ENCODE measurements around the gene ZNF598.

The ZNF598 gene

DNA sequence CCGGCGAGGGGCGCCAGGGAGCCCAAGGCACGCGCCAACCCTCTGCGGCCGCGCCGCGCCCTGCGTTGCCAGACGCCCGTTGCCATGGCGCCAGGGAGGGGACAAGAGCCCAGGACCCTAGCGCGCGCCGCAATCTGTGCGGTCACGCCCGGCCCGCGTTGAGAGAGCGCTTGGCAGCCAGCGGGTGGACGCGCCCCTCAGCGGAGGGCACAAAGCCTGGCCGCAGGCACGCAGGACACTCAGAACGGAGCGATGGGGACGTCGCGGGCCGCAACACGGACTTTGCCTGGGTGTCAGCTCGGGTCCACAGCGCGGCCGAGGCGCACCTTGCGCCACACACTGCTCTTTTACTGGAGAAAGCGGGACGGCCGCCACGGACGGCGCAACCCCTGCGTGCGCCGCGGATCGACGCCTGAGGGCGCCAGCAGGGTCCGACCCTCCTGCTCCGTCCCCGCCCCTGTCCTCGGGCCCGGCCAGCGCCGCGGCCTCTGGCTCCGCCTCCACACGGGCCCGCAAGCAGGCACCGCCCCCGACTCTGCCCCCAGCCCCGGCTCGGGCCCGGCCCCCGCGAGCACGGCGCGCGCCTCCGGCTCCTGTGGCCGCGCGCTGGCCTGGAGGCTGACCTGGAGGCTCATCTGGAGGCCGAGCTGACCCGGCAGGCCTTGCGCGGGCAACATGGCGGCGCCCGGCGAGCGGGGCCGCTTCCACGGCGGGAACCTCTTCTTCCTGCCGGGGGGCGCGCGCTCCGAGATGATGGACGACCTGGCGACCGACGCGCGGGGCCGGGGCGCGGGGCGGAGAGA, 25.9 kb downstream of the ZNF598 start, which contains the start of gene GFER (continued):
- TF ChIP-seq PATZ1 (tag by site-specific recombination; IDR thresholded peaks at IDR 0.05) (peak; percentile 93), ZFP37 (tag by site-specific recombination; IDR thresholded peaks at IDR 0.05) (peak; percentile 76; the same call in 1 of the 2 replicates), ZNF645 (tag by site-specific recombination; IDR thresholded peaks at IDR 0.05) (no peak), PRDM10 (tag by site-specific recombination; IDR thresholded peaks at IDR 0.05) (peak; percentile 50), ZNF76 (tag by site-specific recombination; IDR thresholded peaks at IDR 0.05; ENCODE audit: borderline replicate concordance, low read depth) (peak; percentile 87), ZNF660 (tag by site-specific recombination; IDR thresholded peaks at IDR 0.05) (peak; percentile 95), ZBTB26 (tag by site-specific recombination; optimal IDR thresholded peaks at IDR 0.05) (peak; percentile 98), ZNF394 (tag by site-specific recombination; IDR thresholded peaks at IDR 0.05; ENCODE audit: borderline replicate concordance) (peak; percentile 41; the same call in 1 of the 2 replicates), OSR2 (tag by site-specific recombination; IDR thresholded peaks at IDR 0.05) (peak; percentile 7; the same call in 1 of the 2 replicates), ZEB2 (tag by site-specific recombination; IDR thresholded peaks at IDR 0.05) (peak; percentile 83; the same call in 1 of the 2 replicates), ZBTB7A (tag by site-specific recombination; IDR thresholded peaks at IDR 0.05; ENCODE audit: low read depth) (peak; percentile 59; the same call in 1 of the 2 replicates), ZNF391 (tag by site-specific recombination; IDR thresholded peaks at IDR 0.05; ENCODE audit: borderline replicate concordance, low read depth) (peak; percentile 47; the same call in 1 of the 2 replicates), GFI1B (tag by site-specific recombination; IDR thresholded peaks at IDR 0.05) (peak; percentile 65), ZNF2 (tag by site-specific recombination; IDR thresholded peaks at IDR 0.05) (peak; percentile 69), KLF9 (tag by site-specific recombination; IDR thresholded peaks at IDR 0.05; ENCODE audit: low read depth) (peak; percentile 84), ZNF561 (tag by site-specific recombination; IDR thresholded peaks at IDR 0.05; ENCODE audit: borderline replicate concordance) (peak; percentile 82; the same call in 1 of the 2 replicates), ZNF785 (tag by site-specific recombination; IDR thresholded peaks at IDR 0.05) (peak; percentile 91), MYNN (tag by site-specific recombination; IDR thresholded peaks at IDR 0.05; ENCODE audit: borderline replicate concordance) (peak; percentile 99), SCRT1 (tag by site-specific recombination; IDR thresholded peaks at IDR 0.05; ENCODE audit: borderline replicate concordance) (no peak), GLIS2 (tag by site-specific recombination; IDR thresholded peaks at IDR 0.05) (peak; percentile 86), ZNF677 (tag by site-specific recombination; IDR thresholded peaks at IDR 0.05) (peak; percentile 33)
- TF ChIP-seq, protein P1, sequence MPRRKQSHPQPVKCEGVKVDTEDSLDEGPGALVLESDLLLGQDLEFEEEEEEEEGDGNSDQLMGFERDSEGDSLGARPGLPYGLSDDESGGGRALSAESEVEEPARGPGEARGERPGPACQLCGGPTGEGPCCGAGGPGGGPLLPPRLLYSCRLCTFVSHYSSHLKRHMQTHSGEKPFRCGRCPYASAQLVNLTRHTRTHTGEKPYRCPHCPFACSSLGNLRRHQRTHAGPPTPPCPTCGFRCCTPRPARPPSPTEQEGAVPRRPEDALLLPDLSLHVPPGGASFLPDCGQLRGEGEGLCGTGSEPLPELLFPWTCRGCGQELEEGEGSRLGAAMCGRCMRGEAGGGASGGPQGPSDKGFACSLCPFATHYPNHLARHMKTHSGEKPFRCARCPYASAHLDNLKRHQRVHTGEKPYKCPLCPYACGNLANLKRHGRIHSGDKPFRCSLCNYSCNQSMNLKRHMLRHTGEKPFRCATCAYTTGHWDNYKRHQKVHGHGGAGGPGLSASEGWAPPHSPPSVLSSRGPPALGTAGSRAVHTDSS (tag by site-specific recombination; IDR thresholded peaks at IDR 0.05): 0 out of 2 replicates have a peak, but pooled peaks have one; percentile 55
- TF ChIP-seq, protein P2, sequence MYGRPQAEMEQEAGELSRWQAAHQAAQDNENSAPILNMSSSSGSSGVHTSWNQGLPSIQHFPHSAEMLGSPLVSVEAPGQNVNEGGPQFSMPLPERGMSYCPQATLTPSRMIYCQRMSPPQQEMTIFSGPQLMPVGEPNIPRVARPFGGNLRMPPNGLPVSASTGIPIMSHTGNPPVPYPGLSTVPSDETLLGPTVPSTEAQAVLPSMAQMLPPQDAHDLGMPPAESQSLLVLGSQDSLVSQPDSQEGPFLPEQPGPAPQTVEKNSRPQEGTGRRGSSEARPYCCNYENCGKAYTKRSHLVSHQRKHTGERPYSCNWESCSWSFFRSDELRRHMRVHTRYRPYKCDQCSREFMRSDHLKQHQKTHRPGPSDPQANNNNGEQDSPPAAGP (tag by site-specific recombination; IDR thresholded peaks at IDR 0.05): peak; percentile 97
- TF ChIP-seq, protein P3, sequence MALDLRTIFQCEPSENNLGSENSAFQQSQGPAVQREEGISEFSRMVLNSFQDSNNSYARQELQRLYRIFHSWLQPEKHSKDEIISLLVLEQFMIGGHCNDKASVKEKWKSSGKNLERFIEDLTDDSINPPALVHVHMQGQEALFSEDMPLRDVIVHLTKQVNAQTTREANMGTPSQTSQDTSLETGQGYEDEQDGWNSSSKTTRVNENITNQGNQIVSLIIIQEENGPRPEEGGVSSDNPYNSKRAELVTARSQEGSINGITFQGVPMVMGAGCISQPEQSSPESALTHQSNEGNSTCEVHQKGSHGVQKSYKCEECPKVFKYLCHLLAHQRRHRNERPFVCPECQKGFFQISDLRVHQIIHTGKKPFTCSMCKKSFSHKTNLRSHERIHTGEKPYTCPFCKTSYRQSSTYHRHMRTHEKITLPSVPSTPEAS (tag by site-specific recombination; IDR thresholded peaks at IDR 0.05): no peak
- TF ChIP-seq, protein P4, sequence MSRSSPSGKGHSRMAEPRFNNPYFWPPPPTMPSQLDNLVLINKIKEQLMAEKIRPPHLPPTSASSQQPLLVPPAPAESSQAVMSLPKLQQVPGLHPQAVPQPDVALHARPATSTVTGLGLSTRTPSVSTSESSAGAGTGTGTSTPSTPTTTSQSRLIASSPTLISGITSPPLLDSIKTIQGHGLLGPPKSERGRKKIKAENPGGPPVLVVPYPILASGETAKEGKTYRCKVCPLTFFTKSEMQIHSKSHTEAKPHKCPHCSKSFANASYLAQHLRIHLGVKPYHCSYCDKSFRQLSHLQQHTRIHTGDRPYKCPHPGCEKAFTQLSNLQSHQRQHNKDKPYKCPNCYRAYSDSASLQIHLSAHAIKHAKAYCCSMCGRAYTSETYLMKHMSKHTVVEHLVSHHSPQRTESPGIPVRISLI (tag by site-specific recombination; IDR thresholded peaks at IDR 0.05): no peak
